A549 (cell line): ENCODE data around the gene EPB41L5. TPM values are rescaled to one million over a fixed set of nuclear protein-coding genes. Genes with fewer than 3 reads are reported as not detected.
"Not testable (repeated sequence)": the region's sequence is repeated elsewhere in the genome, so short reads cannot be mapped to it uniquely, and the experiment has no call there.

Experiments
- ATAC-seq, 2 experiments: fragments of 200-7000 bp in 1 of 2; fragments of >200 bp in 1 of 2; cut with Nextera tagmentation in 1 of 2; cut with Tn5 transposase in 1 of 2; 3 replicates each; pipeline versions ENCODE4 v1.8.0 to v1.9.1; 2018 to 2020; ENCODE audit warnings: mild to moderate bottlenecking in 1 of 2, moderate library complexity in 1 of 2
- CTCF ChIA-PET: fragments of 300-600 bp; sonication (Branson Sonifier 250); formaldehyde crosslinking; extraction: SDS; loops from one replicate; lab custom pipeline; 2021; ENCODE audit warnings: antibody characterized with exemption, inconsistent platforms; lab: Yijun Ruan, JAX
- POLR2A ChIA-PET: fragments of 350-600 bp; formaldehyde crosslinking; extraction: SDS; loops from one replicate; lab custom pipeline; 2021; ENCODE audit warnings: antibody characterized with exemption, inconsistent platforms; lab: Yijun Ruan, JAX
- DNase-seq, 2 experiments: peaks; one replicate each; pipeline versions ENCODE4 v3.0.0 to v3.0.0-alpha.2; 2011 to 2016; ENCODE audit warnings: low read depth in 1 of 2, low spot score in 1 of 2
- FAIRE-seq: peaks from 2 replicates; lab custom pipeline; 2011; peaks lifted over from hg19 to GRCh38; lab: Jason Lieb, UNC
- H3K27ac ChIP-seq, 2 experiments: fragments of >200 bp; sonication (Bioruptor Twin); formaldehyde crosslinking; 3 replicates each; pipeline ENCODE4 v1.5.1; 2016 to 2017
- H3K4me1 ChIP-seq: fragments of >200 bp; sonication (Bioruptor Twin); formaldehyde crosslinking; 3 replicates; pipeline ENCODE4 v1.6.1; 2016
- H3K4me2 ChIP-seq: fragments of >200 bp; sonication (Bioruptor Twin); formaldehyde crosslinking; 3 replicates; pipeline ENCODE4 v1.6.1; 2016
- H3K4me3 ChIP-seq: fragments of >200 bp; sonication (Bioruptor Twin); formaldehyde crosslinking; 3 replicates; pipeline ENCODE4 v1.5.1; 2016
- H3K9me3 ChIP-seq: fragments of >200 bp; sonication (Bioruptor Twin); formaldehyde crosslinking; 3 replicates; pipeline ENCODE4 v1.6.1; 2016
- ATOH8 ChIP-seq: fragments of 250-450 bp; sonication (Bioruptor Pico); IDR thresholded peaks from 2 replicates; pipeline ENCODE4 v1.5.0; 2020; ENCODE audit warnings: low read depth, mild to moderate bottlenecking, moderate library complexity
- BHLHE40 ChIP-seq: IDR thresholded peaks from 2 replicates; pipeline ENCODE4 v1.6.1; 2012; ENCODE audit warnings: low read depth, low read length, inconsistent platforms
- CBX2 ChIP-seq: fragments of 200-600 bp; sonication (generic); IDR thresholded peaks from 2 replicates; pipeline ENCODE4 v1.6.1; 2016; ENCODE audit warnings: low read depth, mild to moderate bottlenecking, borderline replicate concordance
- CHD4 ChIP-seq: fragments of 200-600 bp; sonication (generic); IDR thresholded peaks from 2 replicates; pipeline ENCODE4 v1.6.1; 2016; ENCODE audit warnings: antibody characterized with exemption, mild to moderate bottlenecking, borderline replicate concordance
- CTCF ChIP-seq: fragments of >200 bp; sonication (Bioruptor Twin); formaldehyde crosslinking; IDR thresholded peaks from 3 replicates; pipeline ENCODE4 v1.5.1; 2016
- EHF ChIP-seq: fragments of 250-450 bp; sonication (Bioruptor Pico); IDR thresholded peaks from 2 replicates; pipeline ENCODE4 v1.5.0; 2020; ENCODE audit warnings: mild to moderate bottlenecking
- EHMT2 ChIP-seq: fragments of 200-600 bp; sonication (generic); IDR thresholded peaks from 2 replicates; pipeline ENCODE4 v1.6.1; 2016; ENCODE audit warnings: antibody characterized with exemption, low read depth, mild to moderate bottlenecking, moderate library complexity
- ELK1 ChIP-seq: fragments of 150-350 bp; IDR thresholded peaks from 2 replicates; pipeline ENCODE4 v1.6.1; 2014; ENCODE audit warnings: low read depth, mild to moderate bottlenecking, low read length
- FOXS1 ChIP-seq: fragments of 250-450 bp; sonication (Bioruptor Pico); IDR thresholded peaks from 2 replicates; pipeline ENCODE4 v1.5.0; 2020; ENCODE audit warnings: mild to moderate bottlenecking, moderate library complexity
- HEYL ChIP-seq: fragments of 250-450 bp; sonication (Bioruptor Pico); IDR thresholded peaks from 2 replicates; pipeline ENCODE4 v1.8.0; 2021; ENCODE audit warnings: mild to moderate bottlenecking, moderate library complexity
- HOXA7 ChIP-seq: fragments of 250-450 bp; sonication (Bioruptor Pico); IDR thresholded peaks from 2 replicates; pipeline ENCODE4 v1.5.0; 2020; ENCODE audit warnings: mild to moderate bottlenecking, moderate library complexity
- JUN ChIP-seq, 2 experiments: fragments of >200 bp; sonication (Bioruptor Twin); formaldehyde crosslinking; IDR thresholded peaks; 2 replicates in 1 of 2; 3 replicates in 1 of 2; pipeline ENCODE4 v1.6.1; 2016 to 2017
- KDM1A ChIP-seq: fragments of 200-600 bp; sonication (generic); IDR thresholded peaks from 2 replicates; pipeline ENCODE4 v1.6.1; 2016; ENCODE audit warnings: low read depth, mild to moderate bottlenecking
- MAFK ChIP-seq: fragments of 450-650 bp; IDR thresholded peaks from 2 replicates; pipeline ENCODE4 v1.6.1; 2014; ENCODE audit not compliant: partially characterized antibody
- NFE2L2 ChIP-seq: fragments of 150-350 bp; conservative IDR thresholded peaks from 2 replicates; pipeline ENCODE4 v1.6.1; 2014; ENCODE audit warnings: low read length
- PBX3 ChIP-seq: IDR thresholded peaks from 2 replicates; pipeline ENCODE4 v1.6.1; 2012
- POLR2AphosphoS2 ChIP-seq: conservative IDR thresholded peaks from 2 replicates; pipeline ENCODE4 v1.6.1; 2012; ENCODE audit warnings: low read length, improper control_type of control experiment, inconsistent platforms
- RCOR1 ChIP-seq: fragments of 150-350 bp; IDR thresholded peaks from 2 replicates; pipeline ENCODE4 v1.6.1; 2014; ENCODE audit warnings: antibody characterized with exemption, low read length, low read depth
- RNF2 ChIP-seq: fragments of 200-600 bp; sonication (generic); IDR thresholded peaks from 2 replicates; pipeline ENCODE4 v1.6.1; 2016; ENCODE audit warnings: low read depth, mild to moderate bottlenecking, antibody characterized with exemption, moderate library complexity, borderline replicate concordance
- TFCP2L1 ChIP-seq: fragments of 250-450 bp; sonication (Bioruptor Pico); IDR thresholded peaks from 2 replicates; pipeline ENCODE4 v1.5.0; 2021; ENCODE audit warnings: mild to moderate bottlenecking
- USF2 ChIP-seq: fragments of 450-650 bp; IDR thresholded peaks from 2 replicates; pipeline ENCODE4 v1.6.1; 2014; ENCODE audit warnings: antibody characterized with exemption
- ZC3H11A ChIP-seq: fragments of 450-650 bp; IDR thresholded peaks from 2 replicates; pipeline ENCODE4 v1.6.1; 2014; ENCODE audit warnings: antibody characterized with exemption, mild to moderate bottlenecking
- ZFP36 ChIP-seq: fragments of 450-650 bp; IDR thresholded peaks from 2 replicates; pipeline ENCODE4 v1.6.1; 2014; ENCODE audit warnings: borderline replicate concordance; ENCODE audit not compliant: partially characterized antibody
- WGBS: methylation state at CpG from one replicate; pipeline ENCODE4 v1.1.6; 2017; ENCODE audit errors: missing lambda C conversion rate; 5-methylcytosine and 5-hydroxymethylcytosine counted together
- polyA plus RNA-seq, 4 experiments: library from polyadenylated mRNA; depleted of rRNA in 3 of 4; stranded (reverse); fragments of >200 nt; fragmentation: RNase III in 1 of 4; extraction: RNeasy Plus Mini Kit Qiagen cat#74134 plus additional on column Dnase treatment in 1 of 4; gene quantifications; 2 replicates in 3 of 4; 3 replicates in 1 of 4; pipeline ENCODE4 v1.2.3, GENCODE V29; 2011 to 2017

Gene EPB41L5
- polyA plus RNA-seq, 2 of the 4 experiments (the other 2 are of a cell fraction), result 5.8 to 33.0 TPM

GRCh38 chr2:120121337-120121736 is 108.5 kb downstream of the EPB41L5 start:
- H3K27ac ChIP-seq, H3K4me2 ChIP-seq, H3K4me3 ChIP-seq, FAIRE-seq, DNase-seq, ATAC-seq, POLR2A ChIA-PET, H3K4me1 ChIP-seq, H3K9me3 ChIP-seq: not testable (repeated sequence)
- CTCF ChIA-PET, result interaction anchor here (0.9 to 3.9 kb wide), 2 partner anchors 11 to 53 kb away, joined by 3 to 22 read pairs; no protein-coding TSS in a partner anchor
- 59% methylated on average over 3 of the region's 3 CpGs for WGBS

GRCh38 chr2:120123090-120123489 is 110.2 kb downstream of the EPB41L5 start:
- WGBS, result 88% methylated on average over 3 of the region's 3 CpGs
- Histone ChIP-seq H3K4me1 (no peaks in the 10 kb centered on the region), H3K9me3 (no peaks in the 10 kb centered on the region), H3K4me3 (no peak overlapping the region), H3K27ac (no peak overlapping the region), H3K4me2 (no peak overlapping the region)
- DNase-seq (no peak), ATAC-seq (no peak), FAIRE-seq (no peak)
- ChIA-PET CTCF (interaction anchor here (0.7 kb wide), 1 partner anchor 101 kb away, joined by 3 read pairs; no protein-coding TSS in a partner anchor), POLR2A (no interaction called here)
- no peak for TF ChIP-seq CHD4
- TF ChIP-seq ATOH8 (CRISPR knock-in tag), result no peak
- TF ChIP-seq CBX2, result no peak
- no peak for TF ChIP-seq EHMT2
- TF ChIP-seq PBX3, result no peak
- TF ChIP-seq ELK1, result no peak
- TF ChIP-seq TFCP2L1 (CRISPR knock-in tag), result no peak
- TF ChIP-seq EHF (CRISPR knock-in tag), result no peak
- TF ChIP-seq FOXS1 (CRISPR knock-in tag), result no peak

GRCh38 chr2:120125195-120125594 is 112.3 kb downstream of the EPB41L5 start:
- ChIA-PET POLR2A (no interaction called here), CTCF (no interaction called here)
- Histone ChIP-seq H3K4me1 (no peaks in the 10 kb centered on the region), H3K4me2 (no peak overlapping the region), H3K4me3 (no peak overlapping the region), H3K27ac (no peak overlapping the region), H3K9me3 (no peaks in the 10 kb centered on the region)
- DNase-seq, result no peak
- ATAC-seq, result no peak
- FAIRE-seq, result no peak
- TF ChIP-seq ATOH8 (CRISPR knock-in tag), result no peak
- TF ChIP-seq HEYL (CRISPR knock-in tag), result no peak
- no peak for TF ChIP-seq USF2
- no peak for TF ChIP-seq MAFK
- TF ChIP-seq JUN (IDR thresholded peaks at IDR 0.05), result no peak
- TF ChIP-seq BHLHE40, result no peak
- TF ChIP-seq RCOR1, result no peak
- TF ChIP-seq ZFP36, result no peak
- TF ChIP-seq HOXA7 (CRISPR knock-in tag), result no peak
- no peak for TF ChIP-seq KDM1A
- no peak for TF ChIP-seq CTCF
- no peak for TF ChIP-seq RNF2
- TF ChIP-seq ZC3H11A, result no peak
- no peak for TF ChIP-seq POLR2AphosphoS2
- no peak for TF ChIP-seq NFE2L2
- WGBS, result 87% methylated on average over 3 of the region's 3 CpGs
